H1 (cell line): ENCODE data around the gene LY6G5C. TPM values are rescaled to one million over a fixed set of nuclear protein-coding genes. Genes with fewer than 3 reads are reported as not detected.

ENCODE experiments used
- BRCA1 ChIP-seq: IDR thresholded peaks from 2 replicates; pipeline ENCODE4 v1.6.1; 2012; ENCODE audit warnings: low read depth, low read length, improper control_type of control experiment
- CEBPB ChIP-seq: IDR thresholded peaks from 2 replicates; pipeline ENCODE4 v1.6.1; 2012; ENCODE audit warnings: low read depth, low read length
- CTCF ChIP-seq, 3 experiments: IDR thresholded peaks; 1 replicate in 2 of 3; 2 replicates in 1 of 3; pipeline versions ENCODE4 v1.5.1 to v1.6.1; 2011; ENCODE audit warnings: low read length in 3 of 3, mild to moderate bottlenecking in 3 of 3, inconsistent platforms in 2 of 3, low read depth in 1 of 3, moderate library complexity in 1 of 3; ENCODE audit not compliant: insufficient read depth in 1 of 3; ENCODE audit errors: control extremely low read depth in 1 of 3
- E2F6 ChIP-seq: IDR thresholded peaks from 2 replicates; pipeline ENCODE4 v1.6.1; 2012; ENCODE audit warnings: inconsistent platforms
- EGR1 ChIP-seq: IDR thresholded peaks from 2 replicates; pipeline ENCODE4 v1.6.1; 2011; ENCODE audit warnings: low read depth, low read length, borderline replicate concordance
- EZH2 ChIP-seq: fragments of 200-600 bp; sonication (generic); IDR thresholded peaks from 2 replicates; pipeline ENCODE4 v1.7.1; 2012; ENCODE audit warnings: low read depth, mild to moderate bottlenecking, moderate library complexity, low read length, inconsistent platforms; ENCODE audit not compliant: severe bottlenecking
- FOSL1 ChIP-seq: IDR thresholded peaks from 2 replicates; pipeline ENCODE4 v1.6.1; 2011; ENCODE audit warnings: mild to moderate bottlenecking, low read depth, low read length, moderate library complexity; ENCODE audit not compliant: insufficient read depth
- HDAC2 ChIP-seq, 2 experiments: fragments of 300-600 bp in 1 of 2; sonication (generic) in 1 of 2; IDR thresholded peaks; 2 replicates each; pipeline ENCODE4 v1.6.1; 2011 to 2012; ENCODE audit warnings: low read depth in 2 of 2, low read length in 2 of 2, mild to moderate bottlenecking in 2 of 2, moderate library complexity in 2 of 2, borderline replicate concordance in 1 of 2, inconsistent platforms in 1 of 2
- KDM1A ChIP-seq: fragments of 200-600, 300-600 bp; sonication (generic); IDR thresholded peaks from 2 replicates; pipeline ENCODE4 v1.7.1; 2016; ENCODE audit warnings: mild to moderate bottlenecking, low read length, borderline replicate concordance
- MAFK ChIP-seq: IDR thresholded peaks from 2 replicates; pipeline ENCODE4 v1.6.1; 2012; ENCODE audit warnings: low read depth, mild to moderate bottlenecking, improper control_type of control experiment, low read length
- MAX ChIP-seq: IDR thresholded peaks from 2 replicates; pipeline ENCODE4 v1.6.1; 2012; ENCODE audit warnings: inconsistent platforms
- RNF2 ChIP-seq: fragments of 200-900, 300-1000 bp; sonication (generic); IDR thresholded peaks from 2 replicates; pipeline ENCODE4 v1.7.1; 2016; ENCODE audit warnings: borderline replicate concordance, low read depth, mild to moderate bottlenecking, antibody characterized with exemption, low read length; ENCODE audit not compliant: poor library complexity, severe bottlenecking; ENCODE audit errors: missing control alignments
- SIRT6 ChIP-seq: IDR thresholded peaks from one replicate; pipeline ENCODE4 v1.7.1; 2012; ENCODE audit warnings: low read length, inconsistent platforms
- SIX5 ChIP-seq: IDR thresholded peaks from 2 replicates; pipeline ENCODE4 v1.6.1; 2011; ENCODE audit warnings: mild to moderate bottlenecking, low read depth, low read length
- TAF1 ChIP-seq: IDR thresholded peaks from 2 replicates; pipeline ENCODE4 v1.6.1; 2011; ENCODE audit warnings: mild to moderate bottlenecking, low read depth, low read length
- TAF7 ChIP-seq: optimal IDR thresholded peaks from 2 replicates; pipeline ENCODE3; 2011; ENCODE audit warnings: low read depth, mild to moderate bottlenecking, inconsistent platforms, low read length, moderate library complexity, borderline replicate concordance
- TBP ChIP-seq: IDR thresholded peaks from 2 replicates; pipeline ENCODE4 v1.6.1; 2011; ENCODE audit warnings: low read depth, low read length, improper control_type of control experiment
- TCF12 ChIP-seq: IDR thresholded peaks from 2 replicates; pipeline ENCODE4 v1.6.1; 2011; ENCODE audit warnings: low read depth, mild to moderate bottlenecking, low read length
- TEAD4 ChIP-seq: IDR thresholded peaks from 2 replicates; pipeline ENCODE4 v1.6.1; 2012; ENCODE audit warnings: low read depth, low read length, inconsistent platforms, mixed read lengths
- polyA plus RNA-seq, 7 experiments: library from polyadenylated mRNA; depleted of rRNA in 3 of 7; stranded (reverse) in 5 of 7; unstranded in 2 of 7; fragments of >200 nt in 5 of 7; fragments of 200-250 nt in 2 of 7; gene quantifications; 1 replicate in 5 of 7; 2 replicates in 1 of 7; 4 replicates in 1 of 7; pipeline versions ENCODE4 v1.2.1 to v1.2.3, GENCODE V29; 2011 to 2013; ENCODE audit warnings: missing spikeins in 2 of 7, mixed read lengths in 2 of 7
- total RNA-seq: library from RNA; stranded (reverse); fragmentation: NEBNext Ultra II Directional; extraction: Animal tissue kit (Norgen Biotek cat#: 25700); gene quantifications from 2 replicates; pipeline ENCODE4 v1.2.1, GENCODE V29; 2021

LY6G5C gene
- total and polyA plus RNA-seq, 2 of the 8 experiments (the other 6 are each of a cell fraction or from before 2014, with no cell fraction given): 1.1 to 1.8 TPM

GRCh38 chr6:31660381-31661261 lies 20.2 kb downstream of the LY6G5C start, which contains the start of gene C6orf47 (continued):
- peak in 1 of 2 experiments; percentile 24; a peak in 1 of 4 replicates for TF ChIP-seq HDAC2 (IDR thresholded peaks at IDR 0.05; ENCODE audit: borderline replicate concordance in 1 of 2, low read depth in 2 of 2, low read length in 2 of 2)
- peak; percentile 68; the same call in 1 of the 2 replicates for TF ChIP-seq CEBPB
- no peak for TF ChIP-seq E2F6
- TF ChIP-seq BRCA1: no peak
- TF ChIP-seq EGR1: peak; percentile 89
- no peak for TF ChIP-seq EZH2
- peak; percentile 54; the same call in 1 of the 2 replicates for TF ChIP-seq TBP
- no peak for TF ChIP-seq TCF12
- TF ChIP-seq KDM1A: no peak
- TF ChIP-seq RNF2: no peak
- no peak for TF ChIP-seq SIX5
- no peak for TF ChIP-seq CTCF (IDR thresholded peaks at IDR 0.05; ENCODE audit: control extremely low read depth in 1 of 3, insufficient read depth in 1 of 3, low read depth in 1 of 3, low read length in 3 of 3)
- TF ChIP-seq FOSL1: no peak
- TF ChIP-seq TAF1: peak; percentile 79
- no peak for TF ChIP-seq TEAD4
- peak; percentile 28 for TF ChIP-seq TAF7
- TF ChIP-seq MAFK: no peak
- no peak for TF ChIP-seq SIRT6
- 0 out of 2 replicates have a peak, but pooled peaks have one; percentile 23 for TF ChIP-seq MAX
- TF ChIP-seq, all 59 proteins: peak for 16
